ENCODE data around the gene CSF1R. TPM values are rescaled to one million over a fixed set of nuclear protein-coding genes. Genes with fewer than 3 reads are reported as not detected.
A peak's percentile ranks its signal among the peaks of the same experiment; 100 is the strongest.

Gene CSF1R
- total and polyA plus RNA-seq, 12 donors: 4.8 to 83.9 (median 10.6) TPM

- peaks cover 0 to 90% (median 4%) of the 10 kb centered on the region in 9 donors for H3K36me3 ChIP-seq
- peaks cover 0 to 42% (median 14%) of the 10 kb centered on the region in 9 donors for H3K4me1 ChIP-seq
- TF ChIP-seq CTCF (IDR thresholded peaks at IDR 0.05): no peak
- no peaks in the 10 kb centered on the region for H3K27me3 ChIP-seq
- DNase-seq (peak in 1 of 2 donors; percentile 3), ATAC-seq (no peak)
- H3K4me3 ChIP-seq: no peak overlapping the region
- H3K9me3 ChIP-seq: no peaks in the 10 kb centered on the region
- 80 to 88% methylated on average over 9 of the region's 9 CpGs for WGBS, 2 donors
- intact Hi-C loops (cut with DNase I): no loop called here
- H3K27ac ChIP-seq: no peak overlapping the region
Measured at GRCh38 chr5:150117945-150118560, 31.7 kb upstream of the CSF1R start.

DNA sequence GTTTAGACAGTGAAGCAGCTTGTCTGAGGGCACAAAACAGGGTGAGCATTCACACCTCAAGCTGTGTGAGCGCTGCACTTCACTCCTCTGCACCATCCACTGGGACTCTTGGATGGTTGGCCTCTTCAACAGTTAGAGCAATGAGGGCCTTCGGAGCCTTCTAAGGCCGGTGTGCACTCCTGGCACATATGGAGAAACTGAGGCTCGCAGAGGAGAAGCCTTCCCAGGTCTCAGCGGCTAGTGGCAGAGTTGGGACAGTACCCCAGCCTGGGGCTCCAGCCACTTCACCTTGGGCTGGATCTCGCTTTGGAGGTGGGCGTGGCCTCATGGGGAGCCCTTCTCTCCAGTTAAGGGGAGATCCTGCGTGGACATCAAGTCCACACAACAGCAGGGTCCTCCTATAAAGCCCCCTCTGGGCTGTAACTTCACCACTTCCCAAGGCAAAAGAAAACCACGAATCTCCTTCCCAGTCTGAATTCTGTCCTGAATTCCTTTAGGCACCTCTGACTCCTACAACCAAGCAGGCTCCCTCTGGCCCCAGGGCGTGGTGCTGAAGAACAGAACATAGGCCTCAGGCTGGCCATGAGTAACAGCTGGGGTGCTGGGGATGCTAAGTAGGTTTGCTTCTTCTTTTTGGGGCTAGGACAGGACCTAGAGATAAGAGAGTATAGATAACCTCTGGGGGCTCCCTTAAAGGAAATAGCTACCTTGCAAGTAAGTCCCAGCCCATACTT, 30.5 kb upstream of the CSF1R start:
- WGBS, 2 donors: 90 to 96% methylated on average over 10 of the region's 10 CpGs
- peaks cover 0 to 78% (median 0%) of the 10 kb centered on the region in 9 donors for H3K36me3 ChIP-seq
- H3K4me3 ChIP-seq: no peak overlapping the region
- intact Hi-C loops (cut with DNase I): no loop called here
- no peak for TF ChIP-seq CTCF (IDR thresholded peaks at IDR 0.05)
- DNase-seq (peak in 1 of 2 donors; percentile 3), ATAC-seq (no peak)
- peaks cover 0 to 42% (median 23%) of the 10 kb centered on the region in 9 donors for H3K4me1 ChIP-seq
- no peaks in the 10 kb centered on the region for H3K27me3 ChIP-seq
- no peak overlapping the region for H3K27ac ChIP-seq
- H3K9me3 ChIP-seq: no peaks in the 10 kb centered on the region

- ATAC-seq (no peak), DNase-seq (no peak)
- 85 to 89% methylated on average over 8 of the region's 8 CpGs for WGBS, 2 donors
- H3K27me3 ChIP-seq: no peaks in the 10 kb centered on the region
- peak overlapping the region in 2 of 10 donors; percentile 19 to 43 for H3K27ac ChIP-seq
- intact Hi-C loops (cut with DNase I): no loop called here
- no peaks in the 10 kb centered on the region for H3K9me3 ChIP-seq
- H3K4me1 ChIP-seq: peaks cover 0 to 38% (median 23%) of the 10 kb centered on the region in 9 donors
- peaks cover 0 to 58% (median 0%) of the 10 kb centered on the region in 9 donors for H3K36me3 ChIP-seq
- no peak overlapping the region for H3K4me3 ChIP-seq
- TF ChIP-seq CTCF (IDR thresholded peaks at IDR 0.05): no peak
Measured at GRCh38 chr5:150114773-150115408, 28.5 kb upstream of the CSF1R start.

GRCh38 chr5:150114102-150114641, 27.8 kb upstream of the CSF1R start:
- TF ChIP-seq CTCF (IDR thresholded peaks at IDR 0.05): no peak
- Histone ChIP-seq H3K36me3 (peaks cover 0 to 51% (median 0%) of the 10 kb centered on the region in 9 donors), H3K27me3 (no peaks in the 10 kb centered on the region), H3K4me3 (no peak overlapping the region), H3K9me3 (no peaks in the 10 kb centered on the region), H3K4me1 (peaks cover 0 to 35% (median 23%) of the 10 kb centered on the region in 9 donors), H3K27ac (no peak overlapping the region)
- WGBS, 2 donors: 83 to 86% methylated on average over 12 of the region's 12 CpGs
- ATAC-seq: no peak
- intact Hi-C loops (cut with DNase I): no loop called here
- DNase-seq: no peak
